ENCODE data around the gene MGME1. TPM values are rescaled to one million over a fixed set of nuclear protein-coding genes. Genes with fewer than 3 reads are reported as not detected.

Gene MGME1
- total and polyA plus RNA-seq, 2 of the 13 experiments (the other 11 are each of a cell fraction or from before 2014, with no cell fraction given), result 36.7 to 66.6 TPM

DNA sequence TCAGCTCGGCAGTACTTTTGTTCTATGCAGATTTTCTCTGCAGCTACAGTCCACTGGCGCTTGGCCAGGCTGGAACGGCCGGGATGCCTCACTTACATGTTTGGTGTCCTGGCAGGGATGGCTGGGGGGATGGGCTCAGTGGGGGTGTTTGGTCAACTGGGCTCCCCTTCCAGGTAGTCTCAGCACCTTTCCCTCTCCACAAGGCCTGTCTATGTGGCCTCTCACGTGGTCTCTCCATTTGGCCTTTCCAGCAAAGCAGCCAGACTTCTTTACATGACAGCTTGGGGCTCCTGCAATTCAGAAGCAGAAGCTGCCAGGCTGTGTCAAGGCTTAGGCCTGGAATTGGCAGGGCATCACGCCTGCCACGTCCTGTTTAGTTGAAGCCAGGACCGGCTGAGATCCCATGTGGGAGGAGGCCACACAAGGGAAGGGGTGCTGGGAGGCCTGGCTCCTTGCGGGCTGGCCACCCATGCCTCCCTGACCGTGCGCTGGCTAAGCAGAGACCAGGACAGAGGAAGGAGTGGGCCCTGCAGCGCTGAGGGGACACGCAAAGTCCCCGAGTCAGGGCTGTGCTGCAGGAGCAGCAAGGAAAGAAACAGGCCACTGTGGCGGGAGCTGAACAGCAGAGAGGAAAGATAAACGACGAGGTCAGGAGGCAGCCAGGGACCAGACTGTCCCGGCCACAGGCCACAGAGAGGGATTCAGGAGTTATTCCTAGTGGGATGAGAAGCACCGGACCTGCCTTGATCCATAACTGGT, 38.9 kb downstream of the MGME1 start (continued):
- TF ChIP-seq, protein P1, sequence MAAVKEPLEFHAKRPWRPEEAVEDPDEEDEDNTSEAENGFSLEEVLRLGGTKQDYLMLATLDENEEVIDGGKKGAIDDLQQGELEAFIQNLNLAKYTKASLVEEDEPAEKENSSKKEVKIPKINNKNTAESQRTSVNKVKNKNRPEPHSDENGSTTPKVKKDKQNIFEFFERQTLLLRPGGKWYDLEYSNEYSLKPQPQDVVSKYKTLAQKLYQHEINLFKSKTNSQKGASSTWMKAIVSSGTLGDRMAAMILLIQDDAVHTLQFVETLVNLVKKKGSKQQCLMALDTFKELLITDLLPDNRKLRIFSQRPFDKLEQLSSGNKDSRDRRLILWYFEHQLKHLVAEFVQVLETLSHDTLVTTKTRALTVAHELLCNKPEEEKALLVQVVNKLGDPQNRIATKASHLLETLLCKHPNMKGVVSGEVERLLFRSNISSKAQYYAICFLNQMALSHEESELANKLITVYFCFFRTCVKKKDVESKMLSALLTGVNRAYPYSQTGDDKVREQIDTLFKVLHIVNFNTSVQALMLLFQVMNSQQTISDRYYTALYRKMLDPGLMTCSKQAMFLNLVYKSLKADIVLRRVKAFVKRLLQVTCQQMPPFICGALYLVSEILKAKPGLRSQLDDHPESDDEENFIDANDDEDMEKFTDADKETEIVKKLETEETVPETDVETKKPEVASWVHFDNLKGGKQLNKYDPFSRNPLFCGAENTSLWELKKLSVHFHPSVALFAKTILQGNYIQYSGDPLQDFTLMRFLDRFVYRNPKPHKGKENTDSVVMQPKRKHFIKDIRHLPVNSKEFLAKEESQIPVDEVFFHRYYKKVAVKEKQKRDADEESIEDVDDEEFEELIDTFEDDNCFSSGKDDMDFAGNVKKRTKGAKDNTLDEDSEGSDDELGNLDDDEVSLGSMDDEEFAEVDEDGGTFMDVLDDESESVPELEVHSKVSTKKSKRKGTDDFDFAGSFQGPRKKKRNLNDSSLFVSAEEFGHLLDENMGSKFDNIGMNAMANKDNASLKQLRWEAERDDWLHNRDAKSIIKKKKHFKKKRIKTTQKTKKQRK (IDR thresholded peaks at IDR 0.05; ENCODE audit: low read length), result no peak
- TF ChIP-seq ZNF121 (CRISPR knock-in tag; IDR thresholded peaks at IDR 0.05), result no peak
- no peak for TF ChIP-seq DDIT3 (CRISPR knock-in tag; IDR thresholded peaks at IDR 0.05)
- no peak for TF ChIP-seq ZFP1 (CRISPR knock-in tag; IDR thresholded peaks at IDR 0.05)
- TF ChIP-seq ZNF781 (CRISPR knock-in tag; IDR thresholded peaks at IDR 0.05; ENCODE audit: borderline replicate concordance, not compliant biosample characterization), result no peak
- no peak for TF ChIP-seq HOXA5 (CRISPR knock-in tag; IDR thresholded peaks at IDR 0.05)
- TF ChIP-seq ZBTB26 (CRISPR knock-in tag; IDR thresholded peaks at IDR 0.05; ENCODE audit: borderline replicate concordance), result no peak
- no peak for TF ChIP-seq TCF12 (IDR thresholded peaks at IDR 0.05)
- no peak for TF ChIP-seq TCF12 (CRISPR knock-in tag; IDR thresholded peaks at IDR 0.05)
- TF ChIP-seq PCBP2 (optimal IDR thresholded peaks at IDR 0.05; ENCODE audit: low read depth, low read length, poor library complexity, severe bottlenecking), result no peak
- TF ChIP-seq ZZZ3 (CRISPR knock-in tag; IDR thresholded peaks at IDR 0.05; ENCODE audit: borderline replicate concordance), result no peak
- no peak for TF ChIP-seq ZNF607 (CRISPR knock-in tag; IDR thresholded peaks at IDR 0.05; ENCODE audit: borderline replicate concordance)
- TF ChIP-seq ARHGAP35 (CRISPR knock-in tag; IDR thresholded peaks at IDR 0.05; ENCODE audit: borderline replicate concordance), result no peak
- TF ChIP-seq ZFP41 (CRISPR knock-in tag; IDR thresholded peaks at IDR 0.05; ENCODE audit: borderline replicate concordance), result no peak
- no peak for TF ChIP-seq SMAD3 (CRISPR knock-in tag; IDR thresholded peaks at IDR 0.05)
- no peak for TF ChIP-seq SUZ12 (IDR thresholded peaks at IDR 0.05; ENCODE audit: low read depth, low read length)
- TF ChIP-seq E2F5 (CRISPR knock-in tag; conservative IDR thresholded peaks at IDR 0.05), result no peak
- TF ChIP-seq CEBPG (CRISPR knock-in tag; IDR thresholded peaks at IDR 0.05), result no peak
- TF ChIP-seq, protein P2, sequence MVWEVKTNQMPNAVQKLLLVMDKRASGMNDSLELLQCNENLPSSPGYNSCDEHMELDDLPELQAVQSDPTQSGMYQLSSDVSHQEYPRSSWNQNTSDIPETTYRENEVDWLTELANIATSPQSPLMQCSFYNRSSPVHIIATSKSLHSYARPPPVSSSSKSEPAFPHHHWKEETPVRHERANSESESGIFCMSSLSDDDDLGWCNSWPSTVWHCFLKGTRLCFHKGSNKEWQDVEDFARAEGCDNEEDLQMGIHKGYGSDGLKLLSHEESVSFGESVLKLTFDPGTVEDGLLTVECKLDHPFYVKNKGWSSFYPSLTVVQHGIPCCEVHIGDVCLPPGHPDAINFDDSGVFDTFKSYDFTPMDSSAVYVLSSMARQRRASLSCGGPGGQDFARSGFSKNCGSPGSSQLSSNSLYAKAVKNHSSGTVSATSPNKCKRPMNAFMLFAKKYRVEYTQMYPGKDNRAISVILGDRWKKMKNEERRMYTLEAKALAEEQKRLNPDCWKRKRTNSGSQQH (CRISPR knock-in tag; IDR thresholded peaks at IDR 0.05; ENCODE audit: low read depth), result no peak
- no peak for TF ChIP-seq SAP130 (CRISPR knock-in tag; IDR thresholded peaks at IDR 0.05; ENCODE audit: low read depth)
- TF ChIP-seq ZFX (CRISPR knock-in tag; IDR thresholded peaks at IDR 0.05; ENCODE audit: low read depth), result peak; percentile 77
- no peak for TF ChIP-seq E2F2 (CRISPR knock-in tag; IDR thresholded peaks at IDR 0.05; ENCODE audit: borderline replicate concordance)
- no peak for TF ChIP-seq ZNF543 (CRISPR knock-in tag; IDR thresholded peaks at IDR 0.05)

Data from HepG2 (cell line).